DMS79 (cell line): ENCODE measurements around the gene GUCA1A.

Source experiments
- DNase-seq: peaks from one replicate; lab custom pipeline; 2025; lab: John Stamatoyannopoulos, UW

Gene GUCA1A

GRCh38 chr6:42173101-42173500 lies at the start of gene GUCA1A:
Gene GUCA1A, plus strand, starts transcription at chr6:42173364. Its CDS starts 250 bp downstream, at chr6:42173614.
- DNase-seq = no peak

GRCh38 chr6:42123379-42124103 lies 49.6 kb upstream of the GUCA1A start:
- DNase-seq = no peak

- no peak for DNase-seq
These were observed 48.8 kb upstream of the GUCA1A start for GRCh38 chr6:42124223-42124836.

DNA sequence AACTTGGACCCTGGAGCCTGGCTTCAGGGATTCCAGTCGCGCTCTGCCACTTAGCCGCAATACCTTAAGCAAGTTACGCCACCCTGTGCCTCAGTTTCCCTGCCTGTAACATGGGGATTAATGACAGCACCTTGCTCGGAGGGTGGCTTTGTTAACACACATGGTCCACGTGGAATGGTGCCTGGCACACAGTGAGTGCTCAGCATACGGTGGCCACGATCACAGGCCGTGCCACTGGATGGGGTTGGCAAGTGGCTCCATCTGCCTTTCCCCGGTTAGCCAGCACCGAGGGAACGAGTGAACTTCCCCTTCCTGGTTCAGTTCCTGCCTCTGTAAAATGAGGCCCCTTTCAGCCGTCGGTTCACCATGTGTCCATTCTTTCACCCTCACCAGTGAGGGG lies 47.9 kb upstream of the GUCA1A start:
- no peak for DNase-seq

DNA sequence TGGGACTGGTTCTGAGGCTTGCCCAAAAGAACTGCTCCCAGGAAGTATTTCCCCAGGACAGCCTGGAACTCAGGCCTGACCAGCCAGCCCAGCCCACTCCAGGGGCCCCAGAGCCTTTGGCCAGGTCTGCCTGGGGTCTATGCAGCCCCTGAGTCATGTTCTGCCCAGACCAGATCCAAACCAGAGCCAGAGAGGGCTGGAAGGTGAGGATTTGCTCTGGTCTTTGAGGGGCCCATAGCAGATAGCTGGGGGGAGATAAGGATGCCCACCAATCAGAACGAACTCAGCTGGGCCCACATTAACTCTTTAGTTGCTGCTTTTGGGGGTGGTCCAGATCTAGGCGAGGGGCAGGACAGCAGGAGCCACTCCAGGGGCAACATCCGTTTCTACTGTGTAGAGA lies 47.5 kb upstream of the GUCA1A start:
- DNase-seq = no peak

DNA sequence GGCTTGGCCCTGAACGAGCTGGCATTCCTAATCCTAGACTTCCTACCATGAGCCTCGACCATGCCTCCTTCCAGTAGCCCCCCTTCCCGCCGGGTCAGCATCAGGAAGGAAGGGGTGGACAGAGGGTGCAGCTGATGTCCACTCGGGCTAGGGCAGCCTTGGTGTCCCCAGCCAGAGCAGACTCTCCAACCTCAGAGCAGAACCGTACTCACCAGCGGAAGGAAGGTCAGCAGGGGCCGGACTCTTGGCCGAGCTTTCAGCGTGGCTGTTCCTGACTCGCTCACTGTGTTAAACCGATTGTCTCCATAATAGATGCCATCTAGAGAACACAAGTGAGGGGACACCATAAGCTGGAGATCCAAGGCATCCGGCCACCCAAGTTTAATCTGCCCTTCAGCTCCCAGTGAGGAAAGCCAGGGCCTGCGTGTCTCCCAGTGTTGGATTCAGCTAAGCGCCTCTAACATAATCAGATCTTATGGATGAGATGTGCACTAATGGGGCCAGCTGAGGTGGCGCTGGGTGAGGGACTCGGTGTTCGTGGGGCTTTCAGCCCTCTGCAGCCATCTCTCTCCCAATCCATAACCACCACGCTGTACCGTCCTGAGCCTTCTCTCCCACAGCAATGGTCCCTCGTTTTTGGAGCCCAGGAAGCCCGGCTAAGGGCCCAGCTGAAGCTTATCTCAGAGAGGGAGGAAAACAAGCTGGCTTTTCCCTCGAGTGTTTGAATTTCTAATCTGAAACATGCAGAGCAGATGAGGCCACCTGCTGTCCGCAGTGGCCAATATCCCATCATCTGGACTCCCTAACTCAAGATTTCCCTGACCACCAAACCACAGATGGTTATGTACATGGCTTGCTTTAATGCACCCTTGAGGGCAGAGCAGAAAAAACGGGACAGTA lies 44.5 kb upstream of the GUCA1A start:
- DNase-seq = no peak

DNA sequence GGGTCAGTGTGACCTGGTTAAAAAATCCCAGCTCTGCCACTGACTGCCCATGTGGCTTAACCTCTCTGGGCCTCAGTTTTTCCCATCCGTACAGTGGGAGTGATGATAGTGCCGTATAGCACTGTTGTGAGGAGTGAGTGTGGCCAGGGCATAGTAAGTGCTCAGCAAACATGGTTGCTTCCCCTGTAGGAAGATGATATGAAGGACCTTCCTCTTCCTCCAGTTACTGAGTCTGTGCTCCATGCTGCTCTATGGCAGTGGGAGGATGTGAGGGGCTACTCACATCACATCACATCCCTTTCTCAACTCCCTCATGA lies 43.8 kb upstream of the GUCA1A start:
- no peak for DNase-seq

GRCh38 chr6:42131531-42131930 lies 41.6 kb upstream of the GUCA1A start:
- DNase-seq = no peak

GRCh38 chr6:42133926-42134325 lies 39.2 kb upstream of the GUCA1A start:
- no peak for DNase-seq

DNA sequence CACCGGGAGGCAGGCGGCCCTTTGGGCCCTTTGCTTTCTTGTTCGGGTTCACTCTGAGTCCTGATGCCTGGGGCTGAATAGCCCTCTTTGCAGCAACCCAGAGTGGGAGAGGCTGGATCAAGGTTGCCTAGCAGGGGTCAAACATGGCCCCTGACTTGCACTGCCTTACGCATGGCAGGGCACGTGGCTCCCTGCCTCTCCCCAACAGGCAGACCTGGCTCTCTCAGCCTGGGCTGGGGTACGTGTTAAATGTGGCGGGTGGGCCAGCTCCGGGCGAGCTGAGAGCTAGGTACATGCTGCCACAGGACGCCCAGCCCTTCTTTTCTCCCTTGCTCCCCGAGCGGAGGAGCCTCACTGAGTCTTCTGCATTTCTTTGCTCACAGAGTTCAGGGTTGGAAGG lies 38.0 kb upstream of the GUCA1A start:
- DNase-seq = no peak

GRCh38 chr6:42135722-42136121 lies 37.4 kb upstream of the GUCA1A start:
- no peak for DNase-seq

- DNase-seq = no peak
These were observed 36.5 kb upstream of the GUCA1A start for GRCh38 chr6:42136508-42137193.

DNA sequence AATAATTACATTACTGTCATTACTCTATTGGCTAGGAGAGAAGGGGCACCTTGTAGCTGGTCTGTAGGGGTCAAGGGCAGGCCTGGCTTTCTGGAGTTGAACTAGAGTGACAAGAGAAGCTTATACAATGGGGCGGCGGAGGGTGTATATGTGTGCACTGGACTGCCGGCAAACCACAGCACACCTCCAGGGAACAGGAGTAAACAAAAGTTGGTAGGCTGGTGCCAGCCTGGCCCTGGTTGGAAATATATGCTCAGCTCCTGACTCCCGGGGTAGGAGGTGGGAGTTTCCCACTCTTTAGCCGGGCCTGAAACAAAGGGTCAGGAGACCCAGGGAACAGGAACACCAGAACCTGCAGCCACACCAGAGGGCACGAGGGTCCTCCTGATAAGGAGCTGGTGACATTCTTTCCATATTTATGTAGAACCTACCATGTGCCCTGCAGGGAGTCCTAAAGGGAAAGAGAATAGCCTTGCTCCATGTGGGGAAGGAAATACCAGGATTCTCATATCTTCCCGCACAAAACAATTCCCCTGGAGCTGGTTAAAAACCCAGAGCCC lies 35.9 kb upstream of the GUCA1A start:
- no peak for DNase-seq

- no peak for DNase-seq
These were observed 35.0 kb upstream of the GUCA1A start for GRCh38 chr6:42138190-42138589.

DNA sequence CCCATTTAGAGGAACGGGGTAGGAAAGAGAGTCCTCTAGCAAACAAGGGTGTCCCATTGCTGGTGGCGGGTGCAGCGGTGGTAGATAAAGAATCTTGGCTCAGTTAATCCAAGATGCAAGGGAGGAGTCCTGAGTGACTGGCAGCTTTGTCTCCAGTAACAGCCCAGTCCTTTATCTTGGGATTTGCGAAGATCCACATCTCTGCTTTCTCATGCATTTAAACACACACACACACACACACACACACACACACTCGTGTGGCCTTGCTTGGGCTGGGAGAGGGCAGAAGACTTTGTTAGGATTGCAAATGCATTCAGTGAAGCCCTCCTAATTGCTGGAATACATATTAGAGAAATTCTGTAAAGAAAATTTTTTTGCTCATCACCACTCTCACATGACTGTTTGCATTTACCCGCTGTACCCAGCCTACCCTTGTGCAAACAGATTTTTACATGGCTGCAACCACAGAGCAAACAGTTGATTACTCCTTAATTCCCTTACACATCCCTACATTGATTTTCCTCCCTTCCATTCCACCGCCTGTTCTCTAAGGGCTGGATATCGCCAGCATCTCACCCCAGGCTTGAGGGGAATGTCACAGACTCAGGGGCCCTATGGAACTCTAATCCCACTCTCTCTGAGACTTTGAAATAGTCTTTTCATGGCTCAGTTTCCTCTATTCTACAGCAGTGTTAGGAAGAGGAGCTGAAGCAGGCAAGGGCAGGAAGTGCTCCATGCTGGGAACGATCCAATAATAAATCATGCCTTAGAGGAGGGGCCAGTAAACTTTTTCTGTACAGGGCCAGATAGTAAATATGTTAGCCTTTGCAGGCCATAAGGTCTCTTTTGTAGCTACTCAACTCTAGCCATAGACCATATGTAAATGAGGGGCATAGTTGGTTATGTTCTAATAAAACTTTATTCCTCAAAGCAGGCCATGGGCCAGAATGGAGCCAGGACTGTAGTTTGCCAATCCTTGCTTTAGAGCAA lies 34.2 kb upstream of the GUCA1A start:
- no peak for DNase-seq

DNA sequence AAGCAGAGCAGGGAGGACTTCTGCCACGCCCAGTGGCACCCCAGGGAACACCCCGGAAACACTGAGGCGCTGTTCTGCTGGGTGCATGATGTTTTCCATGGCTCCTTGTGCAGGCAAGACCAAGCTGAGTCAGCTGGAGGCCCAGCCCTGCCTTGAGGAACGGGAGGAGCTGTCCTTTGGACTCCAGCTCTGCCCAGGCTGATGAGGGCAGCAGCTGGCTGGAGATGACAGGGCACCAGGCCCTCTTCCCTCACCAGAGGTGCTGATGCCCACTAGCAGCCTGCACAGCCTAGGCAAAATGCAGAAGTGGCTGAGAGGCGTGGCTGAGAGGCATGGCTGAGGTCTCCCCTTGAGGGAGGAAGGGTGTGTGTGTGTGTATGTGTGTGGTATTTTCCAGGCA lies 33.1 kb upstream of the GUCA1A start:
- DNase-seq = no peak

DNA sequence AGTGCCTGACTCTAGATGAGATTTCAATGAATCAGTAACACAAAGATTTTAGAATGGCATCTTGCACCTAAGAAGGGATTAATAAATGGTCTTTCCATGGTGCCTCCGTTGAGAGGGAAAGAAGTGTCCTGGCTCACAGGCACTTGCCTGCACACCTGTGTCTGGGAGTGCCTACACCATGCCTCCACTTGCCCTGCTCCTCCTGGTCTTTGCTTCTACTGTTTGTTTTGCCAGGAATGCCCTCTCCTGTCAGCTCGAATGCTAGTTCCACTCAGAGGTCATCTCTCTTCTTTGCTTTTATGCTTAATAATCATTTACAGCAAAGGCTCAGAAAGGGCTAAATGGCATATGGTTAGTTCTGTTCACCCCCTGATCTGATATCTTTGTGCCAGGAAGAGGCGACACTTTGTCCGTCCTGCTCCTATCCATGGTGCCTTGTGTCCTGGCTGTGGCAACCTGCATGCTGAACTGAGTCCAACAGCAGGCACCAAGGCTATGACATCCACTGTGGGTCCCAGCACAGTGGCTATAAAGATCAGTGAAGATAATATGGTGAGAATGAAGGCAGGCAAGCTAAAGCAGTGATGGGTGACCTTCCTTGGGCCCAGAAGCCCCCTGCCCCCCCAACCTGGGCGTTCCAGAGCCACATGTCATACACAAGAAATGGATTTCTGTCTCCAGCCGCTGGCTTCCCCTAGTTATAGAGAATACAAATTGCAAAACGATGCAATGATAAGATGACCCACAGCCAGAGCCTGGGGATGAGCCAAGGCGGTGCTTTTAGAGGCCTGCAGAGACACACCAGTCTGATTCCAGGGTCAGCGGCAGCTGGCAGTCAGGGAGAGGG lies 32.2 kb upstream of the GUCA1A start:
- no peak for DNase-seq

- no peak for DNase-seq
These were observed 31.5 kb upstream of the GUCA1A start for GRCh38 chr6:42141603-42142117.

DNA sequence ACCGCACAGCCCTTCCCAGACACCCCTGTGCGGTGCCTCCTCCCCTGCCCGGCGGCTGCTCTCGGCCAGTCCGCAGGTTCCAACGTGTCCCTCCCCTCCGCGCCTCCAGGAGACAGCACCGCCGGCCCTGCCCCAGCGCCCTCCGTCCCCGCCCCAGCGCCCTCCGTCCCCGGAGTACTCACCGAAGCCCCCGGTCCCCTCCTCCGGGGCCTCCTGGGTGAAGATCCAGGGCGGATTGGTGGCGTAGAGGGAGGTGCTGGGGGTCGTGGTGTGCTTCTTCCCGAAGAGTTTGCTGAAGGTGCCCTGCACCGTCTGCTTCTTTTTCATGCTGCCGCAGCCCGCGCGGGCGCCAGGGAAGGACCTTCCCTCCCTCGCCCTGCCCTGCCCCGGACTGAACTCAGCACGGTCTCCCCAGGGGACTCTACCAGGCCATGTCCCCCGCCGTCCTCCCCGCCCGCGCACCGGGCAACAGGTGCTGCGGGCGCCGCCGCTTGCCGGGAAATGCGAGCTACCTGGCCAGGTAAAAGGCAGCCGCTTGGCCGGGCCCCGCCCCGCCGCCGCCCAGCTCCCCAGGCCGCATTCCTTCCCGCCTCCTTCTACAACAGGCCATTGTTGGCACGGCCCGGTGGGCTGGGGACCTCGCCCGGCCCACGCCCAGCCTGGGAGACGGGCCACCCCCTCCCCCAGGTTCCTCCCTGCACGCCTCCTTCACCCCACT lies 30.9 kb upstream of the GUCA1A start, which contains the start of gene C6orf132:
TSS of gene C6orf132 (minus strand) at position 503 of the 718 bp plus-strand sequence. CDS start at position 327, 176 bp downstream.
- DNase-seq = no peak
